ENCODE data around the gene PAPSS2. TPM values are rescaled to one million over a fixed set of nuclear protein-coding genes. Genes with fewer than 3 reads are reported as not detected.

The PAPSS2 gene
- total RNA-seq, 1 experiment from 2014 or later: not detected

DNA sequence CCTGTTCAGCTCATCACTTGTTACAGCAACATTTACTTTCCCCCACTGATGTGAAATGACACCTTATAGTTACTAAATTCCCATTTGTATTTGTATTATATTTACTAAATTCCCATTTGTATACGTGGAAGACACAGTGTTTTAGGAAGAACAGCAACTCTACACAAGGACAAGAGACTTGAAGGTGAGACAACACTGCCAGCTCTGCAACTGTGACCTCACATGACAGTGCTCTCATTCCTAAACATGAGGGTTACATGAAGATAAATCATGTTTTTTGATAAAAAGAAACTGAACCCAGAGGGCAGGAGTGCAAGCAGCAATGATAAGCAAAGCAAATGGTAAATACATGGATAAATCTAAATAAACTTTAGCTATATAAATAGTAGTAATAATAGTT is 98.0 kb downstream of the PAPSS2 start:
- DNase-seq: no peak
- Histone ChIP-seq H3K9me3 (ENCODE audit: low read length) (no peaks in the 10 kb centered on the region), H3K36me3 (ENCODE audit: insufficient read depth, low read length) (peaks cover 17% of the 10 kb centered on the region), H3K27ac (ENCODE audit: low read length) (no peak overlapping the region), H3K4me2 (ENCODE audit: low read depth, low read length, poor library complexity, severe bottlenecking) (no peak overlapping the region), H3K79me2 (ENCODE audit: low read length) (no peaks in the 10 kb centered on the region), H3K9ac (ENCODE audit: low read length) (no peak overlapping the region), H3K9me2 (replicated peaks; ENCODE audit: insufficient read depth, low read length) (no peaks in the 10 kb centered on the region), H2AFZ (ENCODE audit: low read length) (no peak overlapping the region), H3K4me1 (ENCODE audit: low read length) (no peaks in the 10 kb centered on the region), H3K27me3 (ENCODE audit: low read length) (no peaks in the 10 kb centered on the region), H4K20me1 (ENCODE audit: insufficient read depth, low read depth, low read length) (no peaks in the 10 kb centered on the region), H3K4me3 (ENCODE audit: low read length) (no peak overlapping the region)

DNA sequence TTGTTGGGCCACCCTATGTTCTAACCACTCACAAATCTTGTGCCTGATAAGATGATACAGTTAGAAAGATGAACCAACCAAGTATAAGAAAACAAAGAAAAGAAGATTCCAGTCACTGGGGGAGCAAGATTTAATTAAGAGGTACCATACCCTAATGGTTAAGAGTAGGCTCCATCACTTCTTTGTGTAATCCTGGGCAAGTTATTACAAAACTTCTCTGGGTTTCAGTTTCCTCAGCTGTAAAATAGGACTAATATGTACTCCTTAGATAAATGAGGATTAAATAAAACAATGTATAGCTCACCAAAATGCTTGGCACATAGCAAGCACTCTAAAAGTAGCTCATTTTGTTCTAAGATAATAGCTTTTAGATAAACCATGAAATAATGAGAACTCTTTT is 99.9 kb downstream of the PAPSS2 start:
- H2AFZ ChIP-seq (ENCODE audit: low read length): no peak overlapping the region
- H4K20me1 ChIP-seq (ENCODE audit: insufficient read depth, low read depth, low read length): no peaks in the 10 kb centered on the region
- no peaks in the 10 kb centered on the region for H3K27me3 ChIP-seq (ENCODE audit: low read length)
- H3K79me2 ChIP-seq (ENCODE audit: low read length): no peaks in the 10 kb centered on the region
- no peak overlapping the region for H3K4me2 ChIP-seq (ENCODE audit: low read depth, low read length, poor library complexity, severe bottlenecking)
- H3K4me1 ChIP-seq (ENCODE audit: low read length): no peaks in the 10 kb centered on the region
- no peak overlapping the region for H3K4me3 ChIP-seq (ENCODE audit: low read length)
- no peak overlapping the region for H3K9ac ChIP-seq (ENCODE audit: low read length)
- no peaks in the 10 kb centered on the region for H3K9me3 ChIP-seq (ENCODE audit: low read length)
- H3K9me2 ChIP-seq (replicated peaks; ENCODE audit: insufficient read depth, low read length): no peaks in the 10 kb centered on the region
- H3K27ac ChIP-seq (ENCODE audit: low read length): no peak overlapping the region
- peaks cover 14% of the 10 kb centered on the region for H3K36me3 ChIP-seq (ENCODE audit: insufficient read depth, low read length)
- no peak for DNase-seq

GRCh38 chr10:87760195-87760905 is 100.7 kb downstream of the PAPSS2 start:
- no peaks in the 10 kb centered on the region for H3K79me2 ChIP-seq (ENCODE audit: low read length)
- H2AFZ ChIP-seq (ENCODE audit: low read length): no peak overlapping the region
- no peak overlapping the region for H3K4me2 ChIP-seq (ENCODE audit: low read depth, low read length, poor library complexity, severe bottlenecking)
- H4K20me1 ChIP-seq (ENCODE audit: insufficient read depth, low read depth, low read length): no peaks in the 10 kb centered on the region
- H3K27me3 ChIP-seq (ENCODE audit: low read length): no peaks in the 10 kb centered on the region
- peaks cover 8% of the 10 kb centered on the region for H3K36me3 ChIP-seq (ENCODE audit: insufficient read depth, low read length)
- DNase-seq: no peak
- no peak overlapping the region for H3K27ac ChIP-seq (ENCODE audit: low read length)
- no peaks in the 10 kb centered on the region for H3K4me1 ChIP-seq (ENCODE audit: low read length)
- no peak overlapping the region for H3K4me3 ChIP-seq (ENCODE audit: low read length)
- no peaks in the 10 kb centered on the region for H3K9me3 ChIP-seq (ENCODE audit: low read length)
- no peaks in the 10 kb centered on the region for H3K9me2 ChIP-seq (replicated peaks; ENCODE audit: insufficient read depth, low read length)
- H3K9ac ChIP-seq (ENCODE audit: low read length): no peak overlapping the region

GRCh38 chr10:87761153-87761552 is 101.5 kb downstream of the PAPSS2 start:
- no peaks in the 10 kb centered on the region for H3K9me3 ChIP-seq (ENCODE audit: low read length)
- H3K4me1 ChIP-seq (ENCODE audit: low read length): no peaks in the 10 kb centered on the region
- no peaks in the 10 kb centered on the region for H3K27me3 ChIP-seq (ENCODE audit: low read length)
- H3K27ac ChIP-seq (ENCODE audit: low read length): no peak overlapping the region
- no peaks in the 10 kb centered on the region for H3K9me2 ChIP-seq (replicated peaks; ENCODE audit: insufficient read depth, low read length)
- H3K4me3 ChIP-seq (ENCODE audit: low read length): no peak overlapping the region
- DNase-seq: no peak
- H2AFZ ChIP-seq (ENCODE audit: low read length): no peak overlapping the region
- no peaks in the 10 kb centered on the region for H3K79me2 ChIP-seq (ENCODE audit: low read length)
- no peaks in the 10 kb centered on the region for H4K20me1 ChIP-seq (ENCODE audit: insufficient read depth, low read depth, low read length)
- H3K36me3 ChIP-seq (ENCODE audit: insufficient read depth, low read length): peaks cover 4% of the 10 kb centered on the region; the same call in 1 of the 2 replicates
- H3K9ac ChIP-seq (ENCODE audit: low read length): no peak overlapping the region
- no peak overlapping the region for H3K4me2 ChIP-seq (ENCODE audit: low read depth, low read length, poor library complexity, severe bottlenecking)

DNA sequence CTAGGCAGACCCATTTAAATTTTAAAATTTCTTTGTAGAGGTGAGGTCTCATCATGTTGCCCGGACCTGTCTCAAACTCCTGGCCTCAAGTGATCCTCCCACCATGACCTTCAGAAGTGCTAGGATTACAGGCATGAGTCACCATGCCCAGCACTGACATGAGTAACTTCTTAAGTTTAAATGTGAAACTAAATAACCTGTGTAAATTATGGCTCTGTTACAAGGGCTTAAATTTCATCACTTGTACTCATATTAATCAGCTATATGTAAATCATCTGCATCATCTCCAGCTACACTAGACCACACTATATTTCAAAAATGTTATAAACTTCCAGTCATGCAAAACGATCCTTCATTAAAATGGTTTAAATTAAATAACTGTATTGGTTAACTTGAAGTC is 102.2 kb downstream of the PAPSS2 start:
- Histone ChIP-seq H3K9me2 (replicated peaks; ENCODE audit: insufficient read depth, low read length) (no peaks in the 10 kb centered on the region), H3K4me3 (ENCODE audit: low read length) (no peak overlapping the region), H3K79me2 (ENCODE audit: low read length) (no peaks in the 10 kb centered on the region), H3K4me1 (ENCODE audit: low read length) (no peaks in the 10 kb centered on the region), H4K20me1 (ENCODE audit: insufficient read depth, low read depth, low read length) (no peaks in the 10 kb centered on the region), H3K9me3 (ENCODE audit: low read length) (no peaks in the 10 kb centered on the region), H3K4me2 (ENCODE audit: low read depth, low read length, poor library complexity, severe bottlenecking) (no peak overlapping the region), H3K27ac (ENCODE audit: low read length) (no peak overlapping the region), H2AFZ (ENCODE audit: low read length) (no peak overlapping the region), H3K36me3 (ENCODE audit: insufficient read depth, low read length) (no peaks in the 10 kb centered on the region), H3K27me3 (ENCODE audit: low read length) (no peaks in the 10 kb centered on the region), H3K9ac (ENCODE audit: low read length) (no peak overlapping the region)
- DNase-seq: no peak

- DNase-seq: no peak
- 0 out of 2 replicates have a peak, but pooled peaks cover 2% of the 10 kb centered on the region for H3K79me2 ChIP-seq (ENCODE audit: low read length)
- no peaks in the 10 kb centered on the region for H3K27me3 ChIP-seq (ENCODE audit: low read length)
- H3K4me1 ChIP-seq (ENCODE audit: low read length): no peaks in the 10 kb centered on the region
- no peaks in the 10 kb centered on the region for H3K9me3 ChIP-seq (ENCODE audit: low read length)
- H2AFZ ChIP-seq (ENCODE audit: low read length): no peak overlapping the region
- no peak overlapping the region for H3K9ac ChIP-seq (ENCODE audit: low read length)
- H3K4me2 ChIP-seq (ENCODE audit: low read depth, low read length, poor library complexity, severe bottlenecking): no peak overlapping the region
- H3K36me3 ChIP-seq (ENCODE audit: insufficient read depth, low read length): no peaks in the 10 kb centered on the region
- H4K20me1 ChIP-seq (ENCODE audit: insufficient read depth, low read depth, low read length): no peaks in the 10 kb centered on the region
- no peaks in the 10 kb centered on the region for H3K9me2 ChIP-seq (replicated peaks; ENCODE audit: insufficient read depth, low read length)
- no peak overlapping the region for H3K27ac ChIP-seq (ENCODE audit: low read length)
- no peak overlapping the region for H3K4me3 ChIP-seq (ENCODE audit: low read length)
Observed at GRCh38 chr10:87763086-87763861, 103.6 kb downstream of the PAPSS2 start.

- Histone ChIP-seq H3K9me2 (replicated peaks; ENCODE audit: insufficient read depth, low read length) (no peaks in the 10 kb centered on the region), H3K27me3 (ENCODE audit: low read length) (no peaks in the 10 kb centered on the region), H3K36me3 (ENCODE audit: insufficient read depth, low read length) (peaks cover 2% of the 10 kb centered on the region; the same call in 1 of the 2 replicates), H3K4me3 (ENCODE audit: low read length) (no peak overlapping the region), H3K4me2 (ENCODE audit: low read depth, low read length, poor library complexity, severe bottlenecking) (no peak overlapping the region), H3K9me3 (ENCODE audit: low read length) (no peaks in the 10 kb centered on the region), H3K9ac (ENCODE audit: low read length) (no peak overlapping the region), H3K4me1 (ENCODE audit: low read length) (no peaks in the 10 kb centered on the region), H3K27ac (ENCODE audit: low read length) (no peak overlapping the region), H3K79me2 (ENCODE audit: low read length) (0 out of 2 replicates have a peak, but pooled peaks cover 3% of the 10 kb centered on the region), H2AFZ (ENCODE audit: low read length) (no peak overlapping the region), H4K20me1 (ENCODE audit: insufficient read depth, low read depth, low read length) (no peaks in the 10 kb centered on the region)
- no peak for DNase-seq
Observed at GRCh38 chr10:87764072-87764934, 104.6 kb downstream of the PAPSS2 start.
